Kidney (tissue), 14 donors: ENCODE measurements around the gene HDAC9. TPM values are rescaled to one million over a fixed set of nuclear protein-coding genes. Genes with fewer than 3 reads are reported as not detected.

ENCODE experiments used
- DNase-seq, 5 donors: peaks; one replicate each; pipeline ENCODE4 v3.0.0-alpha.2; 2013 to 2020
- FAIRE-seq: peaks from 2 replicates; lab custom pipeline; 2012; peaks lifted over from hg19 to GRCh38; lab: Jason Lieb, UNC
- H3K27ac ChIP-seq, 2 donors: one replicate each; pipeline ENCODE4 v1.7.0; 2013; ENCODE audit warnings: low read depth in 2 of 2, low read length in 2 of 2, inconsistent platforms in 1 of 2
- H3K27me3 ChIP-seq: one replicate; pipeline ENCODE4 v1.7.1; 2013; ENCODE audit warnings: low read length, inconsistent platforms; ENCODE audit not compliant: control insufficient read depth, insufficient read depth
- H3K36me3 ChIP-seq, 3 donors: one replicate each; pipeline versions ENCODE4 v1.7.0 to v1.7.1; 2013; ENCODE audit warnings: low read length in 3 of 3, control low read depth in 1 of 3, inconsistent platforms in 1 of 3; ENCODE audit not compliant: insufficient read depth in 3 of 3, control insufficient read depth in 2 of 3
- H3K4me1 ChIP-seq, 3 donors: one replicate each; pipeline versions ENCODE4 v1.7.0 to v1.7.1; 2013; ENCODE audit warnings: low read length in 3 of 3, inconsistent platforms in 1 of 3, low read depth in 1 of 3; ENCODE audit not compliant: control insufficient read depth in 2 of 3, insufficient read depth in 2 of 3
- H3K4me3 ChIP-seq, 3 donors: one replicate each; pipeline versions ENCODE4 v1.7.0 to v1.8.1; 2013; ENCODE audit warnings: low read length in 3 of 3, control low read depth in 1 of 3, inconsistent platforms in 1 of 3
- H3K9ac ChIP-seq, 3 donors: one replicate each; pipeline versions ENCODE4 v1.7.0 to v1.7.1; 2013; ENCODE audit warnings: low read length in 3 of 3, control low read depth in 1 of 3, inconsistent platforms in 1 of 3
- H3K9me3 ChIP-seq, 3 donors: one replicate each; pipeline versions ENCODE4 v1.7.0 to v1.7.1; 2013; ENCODE audit warnings: low read length in 3 of 3, control low read depth in 1 of 3, inconsistent platforms in 1 of 3; ENCODE audit not compliant: control insufficient read depth in 2 of 3, insufficient read depth in 1 of 3
- intact Hi-C: fragments of 100-400 bp; cut with DNase I; formaldehyde crosslinking; loops from one replicate; pipeline ENCODE4 v1.11.1; 2022
- polyA plus RNA-seq: library from polyadenylated mRNA; stranded (reverse); fragments of 350-450 nt; fragmentation: Illumina TruSeq; extraction: RNeasy Lipid Tissue Mini Kit (QIAGEN cat#74804); gene quantifications from one replicate; pipeline ENCODE4 v1.2.3, GENCODE V29; 2014; ENCODE audit warnings: low read depth, low replicate concordance; ENCODE audit not compliant: insufficient read depth
- total RNA-seq: library from RNA; stranded (reverse); fragmentation: NEBNext Ultra II Directional; extraction: Animal tissue kit (Norgen Biotek cat#: 25700); gene quantifications from one replicate; pipeline ENCODE4 v1.2.1, GENCODE V29; 2021
- TF ChIP-seq, protein P1 (sequence below): IDR thresholded peaks from 3 replicates; pipeline ENCODE4 v1.5.1; 2012; ENCODE audit warnings: mild to moderate bottlenecking, moderate library complexity, borderline replicate concordance; ENCODE audit not compliant: insufficient read depth; ENCODE audit errors: extremely low read depth
- donor health status: control.
- donor health status: control.
- donor health status: control.
- donor health status: control.
- donor health status: control.
- donor health status: DM: yes; HTN: yes; CAD: no.
- donor health status: Normal renal cell carcinoma (clear cell type).

The HDAC9 gene
- total and polyA plus RNA-seq, 2 donors from 2014 or later, result 2.1 to 22.1 TPM

DNA sequence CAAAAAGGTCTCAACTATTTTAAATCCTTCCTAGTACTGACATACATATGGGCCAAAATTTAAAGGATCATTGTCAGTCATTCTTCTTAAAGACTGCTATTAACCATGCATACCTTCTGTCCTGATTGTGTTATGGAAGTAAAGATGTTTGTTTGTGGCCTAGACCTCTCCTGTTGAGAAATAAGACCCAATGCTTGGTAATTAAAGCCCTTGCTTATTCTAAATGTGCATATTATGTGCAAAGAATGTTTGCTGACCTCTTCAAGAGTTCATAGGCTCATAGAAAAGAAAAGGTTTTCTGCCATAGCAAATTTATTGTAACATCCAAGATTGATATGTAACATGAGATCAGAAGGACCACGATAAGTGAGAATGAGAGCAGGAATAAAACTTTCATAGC lies 476.3 kb downstream of the HDAC9 start:
- FAIRE-seq (no peak), DNase-seq (no peak)
- Histone ChIP-seq H3K36me3 (no peaks in the 10 kb centered on the region), H3K9me3 (no peaks in the 10 kb centered on the region), H3K9ac (no peak overlapping the region), H3K27ac (no peak overlapping the region), H3K4me1 (no peaks in the 10 kb centered on the region), H3K4me3 (no peak overlapping the region), H3K27me3 (no peaks in the 10 kb centered on the region)
- intact Hi-C loops, result no loop called here
- TF ChIP-seq, protein P1, sequence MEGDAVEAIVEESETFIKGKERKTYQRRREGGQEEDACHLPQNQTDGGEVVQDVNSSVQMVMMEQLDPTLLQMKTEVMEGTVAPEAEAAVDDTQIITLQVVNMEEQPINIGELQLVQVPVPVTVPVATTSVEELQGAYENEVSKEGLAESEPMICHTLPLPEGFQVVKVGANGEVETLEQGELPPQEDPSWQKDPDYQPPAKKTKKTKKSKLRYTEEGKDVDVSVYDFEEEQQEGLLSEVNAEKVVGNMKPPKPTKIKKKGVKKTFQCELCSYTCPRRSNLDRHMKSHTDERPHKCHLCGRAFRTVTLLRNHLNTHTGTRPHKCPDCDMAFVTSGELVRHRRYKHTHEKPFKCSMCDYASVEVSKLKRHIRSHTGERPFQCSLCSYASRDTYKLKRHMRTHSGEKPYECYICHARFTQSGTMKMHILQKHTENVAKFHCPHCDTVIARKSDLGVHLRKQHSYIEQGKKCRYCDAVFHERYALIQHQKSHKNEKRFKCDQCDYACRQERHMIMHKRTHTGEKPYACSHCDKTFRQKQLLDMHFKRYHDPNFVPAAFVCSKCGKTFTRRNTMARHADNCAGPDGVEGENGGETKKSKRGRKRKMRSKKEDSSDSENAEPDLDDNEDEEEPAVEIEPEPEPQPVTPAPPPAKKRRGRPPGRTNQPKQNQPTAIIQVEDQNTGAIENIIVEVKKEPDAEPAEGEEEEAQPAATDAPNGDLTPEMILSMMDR, result no peak

DNA sequence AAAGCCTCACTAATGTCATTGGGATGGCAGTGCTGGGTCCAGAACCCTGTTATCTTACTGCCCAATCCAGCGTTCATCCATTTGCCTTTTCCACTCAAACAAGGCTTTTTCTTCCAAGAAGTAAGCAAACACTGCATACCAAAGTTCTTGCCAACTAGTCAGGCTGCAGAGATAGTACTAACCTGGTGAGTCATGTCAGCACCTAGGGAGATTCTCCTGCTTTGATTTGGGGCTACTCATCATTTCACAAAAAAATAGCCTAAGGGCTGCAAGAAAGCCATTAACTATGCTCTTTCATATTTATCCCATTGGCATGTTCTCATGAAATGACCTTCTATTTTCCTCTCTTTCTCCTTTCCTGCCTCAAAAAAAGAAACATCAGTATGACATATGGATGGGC lies 479.3 kb downstream of the HDAC9 start:
- H3K36me3 ChIP-seq, result no peaks in the 10 kb centered on the region
- no peak overlapping the region for H3K27ac ChIP-seq
- H3K9me3 ChIP-seq, result no peaks in the 10 kb centered on the region
- no peaks in the 10 kb centered on the region for H3K27me3 ChIP-seq
- DNase-seq (no peak), FAIRE-seq (no peak)
- no peak overlapping the region for H3K4me3 ChIP-seq
- H3K9ac ChIP-seq, result no peak overlapping the region
- TF ChIP-seq, protein P1, result no peak
- intact Hi-C loops, result no loop called here
- no peaks in the 10 kb centered on the region for H3K4me1 ChIP-seq

DNA sequence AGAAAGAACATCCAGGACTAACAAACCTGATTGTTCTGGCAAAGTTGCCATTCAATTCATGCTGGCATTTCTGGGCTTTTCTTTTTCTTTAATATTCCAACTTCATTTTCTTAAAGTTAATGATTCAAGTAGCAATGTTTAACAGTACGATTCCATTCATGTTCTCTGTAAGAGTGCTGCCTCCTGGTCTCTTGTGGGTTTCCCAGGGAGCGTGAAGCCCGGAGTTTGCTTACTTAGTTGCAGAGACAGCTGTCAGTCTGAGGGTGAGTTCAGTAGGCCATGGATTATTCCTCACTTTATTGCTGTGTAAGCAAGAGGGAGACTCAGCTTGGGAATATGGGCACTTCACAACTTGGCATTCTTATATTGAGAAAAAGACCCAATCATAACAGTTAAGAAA lies 479.7 kb downstream of the HDAC9 start:
- Histone ChIP-seq H3K27me3 (no peaks in the 10 kb centered on the region), H3K27ac (no peak overlapping the region), H3K9me3 (no peaks in the 10 kb centered on the region), H3K4me3 (no peak overlapping the region), H3K4me1 (no peaks in the 10 kb centered on the region), H3K9ac (no peak overlapping the region), H3K36me3 (no peaks in the 10 kb centered on the region)
- TF ChIP-seq, protein P1, result no peak
- intact Hi-C loops, result no loop called here
- no peak for DNase-seq
- no peak for FAIRE-seq

DNA sequence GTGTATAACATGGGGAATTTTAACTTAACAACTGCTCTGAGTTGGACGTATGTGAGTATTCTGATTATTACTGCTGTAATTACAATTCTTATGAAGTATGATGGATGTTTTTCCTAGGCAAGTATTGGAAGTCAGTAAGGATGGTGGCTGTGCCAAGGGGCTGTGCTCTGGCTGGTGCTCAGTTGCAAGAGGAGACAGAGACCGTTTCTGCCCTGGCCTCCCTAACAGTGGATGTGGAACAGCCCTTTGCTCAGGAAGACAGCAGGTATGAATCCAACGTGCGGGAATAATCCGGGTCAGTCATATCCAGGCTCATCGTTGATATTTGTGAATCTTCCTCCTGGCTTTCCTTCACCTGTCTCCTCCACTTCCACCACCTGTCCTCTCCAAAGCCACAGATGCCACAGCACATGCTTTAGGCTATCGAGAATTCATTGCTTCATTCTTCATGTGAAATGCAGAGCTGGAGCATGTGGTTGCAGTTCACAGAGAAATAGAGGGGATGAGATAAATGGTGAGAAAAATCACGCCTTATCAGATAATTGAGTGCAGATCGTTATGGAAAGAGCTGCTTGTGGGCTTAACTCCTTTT lies 480.2 kb downstream of the HDAC9 start:
- Histone ChIP-seq H3K27ac (no peak overlapping the region), H3K27me3 (no peaks in the 10 kb centered on the region), H3K36me3 (no peaks in the 10 kb centered on the region), H3K9me3 (no peaks in the 10 kb centered on the region), H3K9ac (no peak overlapping the region), H3K4me1 (no peaks in the 10 kb centered on the region), H3K4me3 (no peak overlapping the region)
- DNase-seq (no peak), FAIRE-seq (no peak)
- TF ChIP-seq, protein P1, result no peak
- intact Hi-C loops, result no loop called here
